ENCODE measurements around the gene PCBP3. TPM values are rescaled to one million over a fixed set of nuclear protein-coding genes. Genes with fewer than 3 reads are reported as not detected.

The PCBP3 gene
- total and polyA plus RNA-seq, 2 of the 8 experiments (the other 6 are each of a cell fraction or from before 2014, with no cell fraction given): 3.5 to 6.3 TPM

GRCh38 chr21:45706299-45706698 lies 62.8 kb downstream of the PCBP3 start:
- 91% methylated on average over 1 of the region's 1 CpG; no CpG with 5 or more reads in 1 of the 2 experiments for WGBS, 2 experiments (ENCODE audit: extremely low coverage in 1 of 2, insufficient coverage in 1 of 2, insufficient read length in 1 of 2, insufficient replicate concordance in 2 of 2, low coverage in 1 of 2, low lambda C conversion rate in 2 of 2, missing lambda C conversion rate in 1 of 2)
- H3K27me3 ChIP-seq (replicated peaks in 1 of 4; ENCODE audit: control insufficient read depth in 3 of 4, extremely low read depth in 1 of 4, insufficient read depth in 3 of 4, low read length in 3 of 4): no peaks in the 10 kb centered on the region
- TF ChIP-seq FOSL1 (IDR thresholded peaks at IDR 0.05; ENCODE audit: insufficient read depth, low read depth, low read length): no peak

More at GRCh38 chr21:45706299-45706698, 62.8 kb downstream of the PCBP3 start:
- no peak overlapping the region for H3K14ac ChIP-seq (ENCODE audit: insufficient read length)
- no peak overlapping the region for H2AK5ac ChIP-seq (ENCODE audit: low read depth, low read length)
- no peak overlapping the region for H3K4ac ChIP-seq (replicated peaks; ENCODE audit: insufficient read length, low read depth, low read length)
- no peak overlapping the region for H3K4me2 ChIP-seq (ENCODE audit: insufficient read depth in 1 of 2, low read depth in 2 of 2, low read length in 2 of 2)
- H2BK15ac ChIP-seq (ENCODE audit: low read length): no peak overlapping the region
- no peak overlapping the region for H3K4me3 ChIP-seq (ENCODE audit: extremely low read depth in 1 of 4, insufficient read depth in 2 of 4, low read depth in 3 of 4, low read length in 4 of 4)
- H4K91ac ChIP-seq (replicated peaks; ENCODE audit: insufficient read length, low read length): no peak overlapping the region
- no peak overlapping the region for H2BK20ac ChIP-seq (ENCODE audit: low read length)
- no peak overlapping the region for H2BK12ac ChIP-seq (ENCODE audit: low read depth, low read length)
- FAIRE-seq (no peak), DNase-seq (ENCODE audit: low read depth in 1 of 2, low spot score in 2 of 2) (no peak)
- H3K79me1 ChIP-seq (ENCODE audit: low read depth, low read length): no peaks in the 10 kb centered on the region; the same call in 1 of the 2 replicates
- no peaks in the 10 kb centered on the region for H3K36me3 ChIP-seq (ENCODE audit: control insufficient read depth in 2 of 4, insufficient read depth in 4 of 4, low read length in 3 of 4)
- H4K5ac ChIP-seq (ENCODE audit: insufficient read length, low read depth, low read length): no peak overlapping the region
- CTCF ChIA-PET (ENCODE audit: partially characterized antibody): interaction anchor here (1.8 kb wide), 1 partner anchor 12 kb away, joined by 4 read pairs; no protein-coding TSS in a partner anchor
- H3K18ac ChIP-seq (ENCODE audit: extremely low read depth, low read length): no peak overlapping the region
- H3K4me1 ChIP-seq (replicated peaks in 1 of 4; ENCODE audit: control insufficient read depth in 3 of 4, insufficient read depth in 4 of 4, low read length in 3 of 4): no peaks in the 10 kb centered on the region
- no peak overlapping the region for H2AFZ ChIP-seq (ENCODE audit: low read length)
- H2BK120ac ChIP-seq (replicated peaks; ENCODE audit: low read depth, low read length): no peak overlapping the region
- H2BK5ac ChIP-seq (ENCODE audit: low read depth, low read length): no peak overlapping the region
- POLR2A ChIA-PET (ENCODE audit: partially characterized antibody): interaction anchor here (0.6 kb wide), 1 partner anchor 1351 kb away, joined by 3 read pairs; no protein-coding TSS in a partner anchor
- H4K8ac ChIP-seq (ENCODE audit: extremely low read depth, insufficient read depth, low read length): no peak overlapping the region
- no peak overlapping the region for H3K9ac ChIP-seq (replicated peaks in 1 of 4; ENCODE audit: extremely low read depth in 1 of 4, low read depth in 3 of 4, low read length in 3 of 4)
- H3K56ac ChIP-seq (replicated peaks; ENCODE audit: insufficient read length, low read depth, low read length): no peak overlapping the region
- H3K27ac ChIP-seq (ENCODE audit: low read depth, low read length): no peak overlapping the region
- no peaks in the 10 kb centered on the region for H3K23me2 ChIP-seq (ENCODE audit: low read depth, low read length)
- H4K20me1 ChIP-seq (replicated peaks in 1 of 2; ENCODE audit: control insufficient read depth in 1 of 2, insufficient read depth in 2 of 2, low read length in 2 of 2): no peaks in the 10 kb centered on the region
- no peaks in the 10 kb centered on the region for H3K9me3 ChIP-seq (ENCODE audit: insufficient read depth in 2 of 2, low read depth in 1 of 2, low read length in 1 of 2)
- no peak overlapping the region for H3K23ac ChIP-seq (ENCODE audit: insufficient read length)
- no peaks in the 10 kb centered on the region; a peak in 1 of 4 replicates for H3K79me2 ChIP-seq (ENCODE audit: control insufficient read depth in 1 of 2, insufficient read depth in 2 of 2, low read length in 2 of 2)
